Hepatocyte (in vitro differentiated cells): Measurements from ENCODE around the gene SERPINA5. TPM values are rescaled to one million over a fixed set of nuclear protein-coding genes. Genes with fewer than 3 reads are reported as not detected.

Source experiments
- DNase-seq: peaks from one replicate; pipeline ENCODE4 v3.0.0-alpha.2; 2016; ENCODE audit warnings: low spot score
- H2AFZ ChIP-seq: fragments of 200-600 bp; sonication (generic); 2 replicates; pipeline ENCODE4 v1.6.0; 2016; ENCODE audit warnings: antibody characterized with exemption, mild to moderate bottlenecking
- H3K27ac ChIP-seq: fragments of 200-600 bp; sonication (generic); 2 replicates; pipeline ENCODE4 v1.5.1; 2016; ENCODE audit warnings: mild to moderate bottlenecking
- H3K27me3 ChIP-seq: fragments of 200-600 bp; sonication (generic); 2 replicates; pipeline ENCODE4 v1.6.1; 2016
- H3K36me3 ChIP-seq: fragments of 200-600 bp; sonication (generic); replicated peaks from 2 replicates; pipeline ENCODE4 v1.5.1; 2016; ENCODE audit warnings: low read depth; ENCODE audit not compliant: insufficient read depth
- H3K4me1 ChIP-seq: fragments of 200-600 bp; sonication (generic); 2 replicates; pipeline ENCODE4 v1.5.1; 2016; ENCODE audit warnings: mild to moderate bottlenecking, moderate library complexity; ENCODE audit not compliant: insufficient read depth
- H3K4me2 ChIP-seq: fragments of 200-600 bp; sonication (generic); 2 replicates; pipeline ENCODE4 v1.6.0; 2016
- H3K4me3 ChIP-seq: fragments of 200-600 bp; sonication (generic); 2 replicates; pipeline ENCODE4 v1.5.1; 2016; ENCODE audit warnings: mild to moderate bottlenecking
- H3K79me2 ChIP-seq: fragments of 200-600 bp; sonication (generic); 2 replicates; pipeline ENCODE4 v1.6.0; 2017; ENCODE audit warnings: mild to moderate bottlenecking
- H3K9me2 ChIP-seq: fragments of 200-600 bp; sonication (generic); replicated peaks from 2 replicates; pipeline ENCODE4 v1.6.0; 2017; ENCODE audit warnings: mild to moderate bottlenecking; ENCODE audit not compliant: insufficient read depth
- H3K9me3 ChIP-seq: fragments of 200-600 bp; sonication (generic); 2 replicates; pipeline ENCODE4 v1.5.1; 2016; ENCODE audit warnings: low read depth, mild to moderate bottlenecking
- H4K20me1 ChIP-seq: fragments of 200-600 bp; sonication (generic); 2 replicates; pipeline ENCODE4 v1.6.0; 2016; ENCODE audit warnings: mild to moderate bottlenecking; ENCODE audit not compliant: insufficient read depth, poor library complexity, severe bottlenecking
- EZH2 ChIP-seq: fragments of 200-600 bp; sonication (generic); IDR thresholded peaks from 2 replicates; pipeline ENCODE4 v1.6.1; 2016; ENCODE audit warnings: antibody characterized with exemption, mild to moderate bottlenecking, borderline replicate concordance
- EZH2phosphoT487 ChIP-seq: fragments of 200-600 bp; sonication (generic); IDR thresholded peaks from one replicate; pipeline ENCODE4 v1.6.1; 2018; ENCODE audit warnings: antibody characterized with exemption, mild to moderate bottlenecking, low read depth, moderate library complexity; ENCODE audit not compliant: unreplicated experiment, severe bottlenecking
- WGBS: methylation state at CpG from one replicate; pipeline ENCODE4 v1.1.6; 2016; ENCODE audit warnings: low lambda C conversion rate; ENCODE audit errors: missing lambda C conversion rate; 5-methylcytosine and 5-hydroxymethylcytosine counted together
- polyA plus RNA-seq: library from polyadenylated mRNA; unstranded; fragments of >200 nt; fragmentation: Nextera tagmentation; extraction: Ambion mirVana; gene quantifications from 2 replicates; pipeline ENCODE4 v1.2.1, GENCODE V29; 2016
- total RNA-seq: library from RNA; depleted of rRNA; stranded (reverse); fragments of >200 nt; gene quantifications from 2 replicates; pipeline ENCODE4 v1.2.3, GENCODE V29; 2014
- TF ChIP-seq, protein P1 (sequence below): fragments of 200-600 bp; sonication (generic); IDR thresholded peaks from 2 replicates; pipeline ENCODE4 v1.5.1; 2016; ENCODE audit warnings: antibody characterized with exemption, mild to moderate bottlenecking; ENCODE audit not compliant: poor library complexity

Gene SERPINA5
- total and polyA plus RNA-seq, 2 experiments from 2014 or later: 88.8 to 98.7 TPM

DNA sequence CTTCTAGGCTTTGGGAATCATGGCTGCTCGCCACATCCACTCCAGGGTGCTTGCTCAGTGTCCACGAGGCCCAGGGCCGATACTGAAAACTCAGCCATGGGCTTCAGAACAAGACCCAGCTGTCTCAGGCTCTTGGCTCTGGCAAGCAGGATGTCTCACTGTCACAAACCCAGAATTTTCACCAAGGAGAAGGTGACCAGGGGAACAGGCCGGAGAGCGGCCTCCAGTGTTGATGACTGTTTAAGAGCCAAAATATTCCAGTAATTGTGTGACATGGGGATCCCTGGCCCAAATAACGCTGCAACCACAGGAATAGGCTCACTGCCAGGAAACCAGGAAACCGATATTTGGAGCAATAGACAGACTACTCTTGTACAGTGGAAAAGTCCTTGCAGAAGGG lies 9.8 kb upstream of the SERPINA5 start:
- no peak overlapping the region for H3K4me3 ChIP-seq
- 77% methylated on average over 7 of the region's 7 CpGs for WGBS
- no peaks in the 10 kb centered on the region for H3K9me3 ChIP-seq
- no peaks in the 10 kb centered on the region for H4K20me1 ChIP-seq
- no peak overlapping the region for H2AFZ ChIP-seq
- H3K27me3 ChIP-seq: no peaks in the 10 kb centered on the region
- no peak overlapping the region for H3K4me2 ChIP-seq
- no peak overlapping the region for H3K27ac ChIP-seq
- no peaks in the 10 kb centered on the region for H3K9me2 ChIP-seq
- TF ChIP-seq, protein P1, sequence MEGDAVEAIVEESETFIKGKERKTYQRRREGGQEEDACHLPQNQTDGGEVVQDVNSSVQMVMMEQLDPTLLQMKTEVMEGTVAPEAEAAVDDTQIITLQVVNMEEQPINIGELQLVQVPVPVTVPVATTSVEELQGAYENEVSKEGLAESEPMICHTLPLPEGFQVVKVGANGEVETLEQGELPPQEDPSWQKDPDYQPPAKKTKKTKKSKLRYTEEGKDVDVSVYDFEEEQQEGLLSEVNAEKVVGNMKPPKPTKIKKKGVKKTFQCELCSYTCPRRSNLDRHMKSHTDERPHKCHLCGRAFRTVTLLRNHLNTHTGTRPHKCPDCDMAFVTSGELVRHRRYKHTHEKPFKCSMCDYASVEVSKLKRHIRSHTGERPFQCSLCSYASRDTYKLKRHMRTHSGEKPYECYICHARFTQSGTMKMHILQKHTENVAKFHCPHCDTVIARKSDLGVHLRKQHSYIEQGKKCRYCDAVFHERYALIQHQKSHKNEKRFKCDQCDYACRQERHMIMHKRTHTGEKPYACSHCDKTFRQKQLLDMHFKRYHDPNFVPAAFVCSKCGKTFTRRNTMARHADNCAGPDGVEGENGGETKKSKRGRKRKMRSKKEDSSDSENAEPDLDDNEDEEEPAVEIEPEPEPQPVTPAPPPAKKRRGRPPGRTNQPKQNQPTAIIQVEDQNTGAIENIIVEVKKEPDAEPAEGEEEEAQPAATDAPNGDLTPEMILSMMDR: no peak
- no peak for TF ChIP-seq EZH2
- H3K36me3 ChIP-seq: no peaks in the 10 kb centered on the region
- H3K79me2 ChIP-seq: no peaks in the 10 kb centered on the region
- H3K4me1 ChIP-seq: no peaks in the 10 kb centered on the region
- no peak for DNase-seq

DNA sequence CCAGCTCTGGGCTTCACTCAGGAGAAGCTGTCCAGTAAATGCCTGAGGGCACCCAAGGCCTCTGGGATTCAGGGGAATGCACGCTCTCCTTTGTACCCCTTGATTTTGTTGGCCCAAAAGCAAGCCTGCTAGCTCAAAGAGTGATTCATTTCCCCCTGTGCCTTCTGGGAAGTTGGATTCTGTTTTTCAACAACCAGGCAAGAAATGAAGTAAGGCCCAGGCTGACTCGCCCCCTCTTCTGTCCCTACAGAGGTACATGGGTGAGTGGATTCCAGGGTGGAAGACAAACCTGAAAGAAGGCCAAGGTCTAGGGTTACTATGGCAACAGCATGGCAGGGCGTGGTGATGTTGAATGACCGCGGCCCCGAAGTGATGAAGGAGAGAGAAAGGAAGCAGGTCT lies 9.3 kb upstream of the SERPINA5 start:
- no peak for DNase-seq
- Histone ChIP-seq H2AFZ (no peak overlapping the region), H3K9me2 (no peaks in the 10 kb centered on the region), H3K4me2 (no peak overlapping the region), H3K4me1 (no peaks in the 10 kb centered on the region), H3K4me3 (no peak overlapping the region), H4K20me1 (no peaks in the 10 kb centered on the region), H3K27me3 (no peaks in the 10 kb centered on the region), H3K36me3 (no peaks in the 10 kb centered on the region), H3K27ac (no peak overlapping the region), H3K79me2 (no peaks in the 10 kb centered on the region), H3K9me3 (no peaks in the 10 kb centered on the region)
- WGBS: 71% methylated on average over 6 of the region's 6 CpGs
- TF ChIP-seq EZH2 (no peak), EZH2phosphoT487 (no peak)
- TF ChIP-seq, protein P1: no peak

DNA sequence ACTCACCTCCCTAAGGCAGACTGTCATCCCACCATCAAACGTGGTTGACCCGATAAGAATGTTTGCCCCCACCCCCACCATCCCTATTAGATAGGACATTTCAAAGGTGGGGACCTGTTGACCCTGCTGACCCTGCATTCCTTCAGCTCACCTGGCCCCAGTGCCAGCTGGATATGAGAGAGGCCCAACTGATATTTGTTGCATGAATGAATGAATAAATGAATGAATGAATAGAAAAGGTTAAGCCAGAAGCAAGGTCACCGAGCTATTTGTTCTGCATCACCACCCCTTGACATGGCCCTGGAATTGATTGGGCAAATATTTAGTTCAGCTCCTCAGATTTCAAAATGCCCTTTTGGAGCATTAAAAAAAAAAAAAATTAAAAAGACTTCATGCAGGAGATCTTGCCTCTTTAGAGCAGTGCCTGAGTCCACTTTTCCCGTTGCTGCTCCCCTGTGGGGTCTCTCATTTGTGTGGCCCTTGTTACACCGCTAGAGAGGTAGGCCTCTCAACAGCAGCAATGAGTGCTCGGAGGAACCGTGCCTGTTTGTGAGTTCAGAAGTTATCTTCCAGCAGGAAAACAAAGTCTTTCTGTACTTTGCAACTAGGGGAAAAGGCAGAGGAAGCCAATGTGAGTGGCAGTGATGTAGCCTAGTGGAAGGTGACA lies 8.5 kb upstream of the SERPINA5 start:
- H3K4me2 ChIP-seq: no peak overlapping the region
- H3K9me2 ChIP-seq: no peaks in the 10 kb centered on the region
- no peak overlapping the region for H3K4me3 ChIP-seq
- no peaks in the 10 kb centered on the region for H3K9me3 ChIP-seq
- H4K20me1 ChIP-seq: no peaks in the 10 kb centered on the region
- no peaks in the 10 kb centered on the region for H3K4me1 ChIP-seq
- DNase-seq: no peak
- WGBS: 55% methylated on average over 7 of the region's 7 CpGs
- H3K79me2 ChIP-seq: no peaks in the 10 kb centered on the region
- no peak overlapping the region for H3K27ac ChIP-seq
- TF ChIP-seq, protein P1: no peak
- TF ChIP-seq EZH2: no peak
- no peak for TF ChIP-seq EZH2phosphoT487
- no peak overlapping the region for H2AFZ ChIP-seq
- no peaks in the 10 kb centered on the region for H3K27me3 ChIP-seq
- H3K36me3 ChIP-seq: no peaks in the 10 kb centered on the region
